ENCODE measurements around the gene ATF5. TPM values are rescaled to one million over a fixed set of nuclear protein-coding genes. Genes with fewer than 3 reads are reported as not detected.

The ATF5 gene
- total and polyA plus RNA-seq, 9 donors, result 4.3 to 23.5 (median 16.3) TPM

DNA sequence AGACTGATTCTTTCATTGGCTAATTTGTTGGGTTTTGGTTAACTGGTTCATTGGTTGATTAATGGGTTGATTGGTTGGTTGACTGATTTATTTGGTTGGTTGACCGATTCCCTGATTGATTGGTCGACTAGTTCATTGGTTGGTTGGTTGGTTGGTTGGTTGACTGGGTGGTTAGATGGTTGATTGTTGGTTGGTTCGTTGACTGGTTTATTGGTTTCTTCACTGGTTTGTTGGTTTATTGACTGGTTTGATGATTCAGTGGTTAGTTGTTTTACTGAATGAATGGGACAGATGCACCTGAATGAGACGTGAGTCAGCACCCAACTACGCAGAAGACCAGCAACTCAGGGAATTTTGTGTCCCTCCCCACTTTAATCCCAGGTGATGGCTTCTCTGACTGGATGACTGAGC is 3.0 kb downstream of the ATF5 start:
- DNase-seq, result no peak
- H3K27me3 ChIP-seq, result no peaks in the 10 kb centered on the region
- TF ChIP-seq POLR2A (IDR thresholded peaks at IDR 0.05), result no peak
- TF ChIP-seq, protein P1, sequence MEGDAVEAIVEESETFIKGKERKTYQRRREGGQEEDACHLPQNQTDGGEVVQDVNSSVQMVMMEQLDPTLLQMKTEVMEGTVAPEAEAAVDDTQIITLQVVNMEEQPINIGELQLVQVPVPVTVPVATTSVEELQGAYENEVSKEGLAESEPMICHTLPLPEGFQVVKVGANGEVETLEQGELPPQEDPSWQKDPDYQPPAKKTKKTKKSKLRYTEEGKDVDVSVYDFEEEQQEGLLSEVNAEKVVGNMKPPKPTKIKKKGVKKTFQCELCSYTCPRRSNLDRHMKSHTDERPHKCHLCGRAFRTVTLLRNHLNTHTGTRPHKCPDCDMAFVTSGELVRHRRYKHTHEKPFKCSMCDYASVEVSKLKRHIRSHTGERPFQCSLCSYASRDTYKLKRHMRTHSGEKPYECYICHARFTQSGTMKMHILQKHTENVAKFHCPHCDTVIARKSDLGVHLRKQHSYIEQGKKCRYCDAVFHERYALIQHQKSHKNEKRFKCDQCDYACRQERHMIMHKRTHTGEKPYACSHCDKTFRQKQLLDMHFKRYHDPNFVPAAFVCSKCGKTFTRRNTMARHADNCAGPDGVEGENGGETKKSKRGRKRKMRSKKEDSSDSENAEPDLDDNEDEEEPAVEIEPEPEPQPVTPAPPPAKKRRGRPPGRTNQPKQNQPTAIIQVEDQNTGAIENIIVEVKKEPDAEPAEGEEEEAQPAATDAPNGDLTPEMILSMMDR (IDR thresholded peaks at IDR 0.05), result no peak
- TF ChIP-seq EP300 (IDR thresholded peaks at IDR 0.05), result no peak
- H3K4me1 ChIP-seq (ENCODE audit: insufficient read depth), result peaks cover 10% of the 10 kb centered on the region
- intact Hi-C loops (cut with DNase I), result no loop called here
- no peaks in the 10 kb centered on the region for H3K36me3 ChIP-seq
- no peaks in the 10 kb centered on the region for H3K9me3 ChIP-seq
- H3K4me3 ChIP-seq, result no peak overlapping the region
- WGBS, 3 donors, result 87 to 92% (median 91%) methylated on average over 5 of the region's 5 CpGs
- no peak overlapping the region for H3K27ac ChIP-seq

DNA sequence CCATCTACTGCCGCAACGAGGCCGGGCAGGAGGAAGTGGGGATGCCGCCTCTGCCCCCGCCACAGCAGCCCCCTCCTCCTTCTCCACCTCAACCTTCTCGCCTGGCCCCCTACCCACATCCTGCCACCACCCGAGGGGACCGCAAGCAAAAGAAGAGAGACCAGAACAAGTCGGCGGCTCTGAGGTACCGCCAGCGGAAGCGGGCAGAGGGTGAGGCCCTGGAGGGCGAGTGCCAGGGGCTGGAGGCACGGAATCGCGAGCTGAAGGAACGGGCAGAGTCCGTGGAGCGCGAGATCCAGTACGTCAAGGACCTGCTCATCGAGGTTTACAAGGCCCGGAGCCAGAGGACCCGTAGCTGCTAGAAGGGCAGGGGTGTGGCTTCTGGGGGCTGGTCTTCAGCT is 3.7 kb downstream of the ATF5 start:
- H3K27ac ChIP-seq, result no peak overlapping the region
- no peaks in the 10 kb centered on the region for H3K36me3 ChIP-seq
- TF ChIP-seq, protein P1 (IDR thresholded peaks at IDR 0.05), result no peak
- TF ChIP-seq POLR2A (IDR thresholded peaks at IDR 0.05) (no peak), EP300 (IDR thresholded peaks at IDR 0.05) (no peak)
- WGBS, 3 donors, result 78 to 83% (median 83%) methylated on average over 24 to 25 of the region's 25 CpGs
- no peaks in the 10 kb centered on the region for H3K9me3 ChIP-seq
- peaks cover 8% of the 10 kb centered on the region for H3K4me1 ChIP-seq (ENCODE audit: insufficient read depth)
- intact Hi-C loops (cut with DNase I), result no loop called here
- no peak overlapping the region for H3K4me3 ChIP-seq
- H3K27me3 ChIP-seq, result no peaks in the 10 kb centered on the region
- DNase-seq, result peak in 1 of 5 donors; percentile 32

DNA sequence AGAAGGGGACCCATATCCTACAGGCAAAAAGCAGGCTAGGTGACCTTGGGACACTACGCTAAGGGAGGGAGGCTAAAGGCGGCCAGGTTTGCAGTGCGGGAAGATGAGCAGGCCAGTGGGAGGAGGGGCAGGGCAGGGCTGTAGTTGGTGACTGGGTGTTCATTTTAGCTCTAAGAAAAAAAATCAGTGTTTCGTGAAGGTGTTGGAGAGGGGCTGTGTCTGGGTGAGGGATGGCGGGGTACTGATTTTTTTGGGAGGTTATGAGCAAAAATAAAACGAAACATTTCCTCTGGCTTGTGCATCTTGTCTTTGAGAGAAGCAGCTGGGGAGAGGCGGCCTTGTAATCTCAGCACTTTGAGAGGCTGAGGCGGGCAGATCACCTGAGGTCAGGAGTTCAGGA is 4.6 kb downstream of the ATF5 start:
- DNase-seq, result no peak
- no peak overlapping the region for H3K4me3 ChIP-seq
- H3K9me3 ChIP-seq, result no peaks in the 10 kb centered on the region
- no peaks in the 10 kb centered on the region for H3K36me3 ChIP-seq
- no peak overlapping the region for H3K27ac ChIP-seq
- WGBS, 3 donors, result 66 to 88% (median 75%) methylated on average over 8 of the region's 8 CpGs
- peaks cover 7% of the 10 kb centered on the region for H3K4me1 ChIP-seq (ENCODE audit: insufficient read depth)
- intact Hi-C loops (cut with DNase I), result no loop called here
- H3K27me3 ChIP-seq, result no peaks in the 10 kb centered on the region
- TF ChIP-seq POLR2A (IDR thresholded peaks at IDR 0.05) (no peak), EP300 (IDR thresholded peaks at IDR 0.05) (no peak)
- TF ChIP-seq, protein P1 (IDR thresholded peaks at IDR 0.05), result no peak

DNA sequence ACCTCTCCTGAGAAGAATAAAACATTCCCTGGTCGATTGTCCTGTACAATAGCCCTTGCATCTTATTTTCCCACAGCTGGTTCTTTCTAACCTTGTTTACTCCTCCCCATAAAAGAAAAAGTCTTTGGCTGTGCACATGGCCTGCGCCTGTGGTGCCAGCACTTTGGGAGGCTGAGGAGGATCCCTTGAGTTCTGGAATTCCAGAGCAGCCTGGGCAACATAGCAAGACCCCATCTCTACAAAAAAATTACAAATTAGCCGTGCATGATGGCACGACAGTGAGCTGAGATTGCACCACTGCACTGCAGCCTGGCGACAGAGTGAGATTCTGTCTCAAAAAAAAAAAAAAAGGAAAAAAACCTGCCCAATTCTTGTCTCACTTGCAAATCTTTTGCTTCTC is 7.5 kb downstream of the ATF5 start:
- 50 to 58% (median 55%) methylated on average over 5 of the region's 5 CpGs for WGBS, 3 donors
- Histone ChIP-seq H3K9me3 (no peaks in the 10 kb centered on the region), H3K4me3 (no peak overlapping the region), H3K27ac (no peak overlapping the region), H3K36me3 (no peaks in the 10 kb centered on the region), H3K27me3 (no peaks in the 10 kb centered on the region), H3K4me1 (ENCODE audit: insufficient read depth) (peaks cover 9% of the 10 kb centered on the region)
- TF ChIP-seq POLR2A (IDR thresholded peaks at IDR 0.05), result no peak
- TF ChIP-seq EP300 (IDR thresholded peaks at IDR 0.05), result no peak
- TF ChIP-seq, protein P1 (IDR thresholded peaks at IDR 0.05), result no peak
- intact Hi-C loops (cut with DNase I), result loop anchor here (2.0 to 5.0 kb wide), 4 partner anchors 44 to 48 kb away; no protein-coding TSS in a partner anchor
- no peak for DNase-seq

All from ovary (tissue), 9 donors.